Fibroblast of skin of back (primary cell): ENCODE measurements around the gene SLC37A3.
A peak's percentile ranks its signal among the peaks of the same experiment; 100 is the strongest.

Experiments
- DNase-seq: peaks from one replicate; pipeline ENCODE4 v3.0.0-alpha.2; 2013

Gene SLC37A3

DNA sequence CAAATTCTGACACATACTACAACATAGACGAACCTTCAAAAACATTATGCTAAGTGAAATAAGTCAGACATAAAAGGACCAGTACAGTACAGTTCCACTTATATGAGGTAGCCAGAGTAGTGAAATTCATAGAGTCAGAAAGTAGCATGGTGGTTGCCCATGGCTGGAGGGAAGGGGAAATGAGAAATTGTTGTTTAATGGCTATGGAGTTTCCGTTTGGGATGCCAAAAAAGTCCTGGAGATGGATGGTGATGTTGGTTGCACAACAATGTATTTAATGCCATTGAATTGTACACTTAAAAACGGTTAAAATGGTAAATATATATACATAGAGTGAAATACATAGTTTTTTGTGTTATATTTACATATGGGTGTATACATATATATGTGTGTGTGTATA is 2.1 kb upstream of the SLC37A3 start:
- no peak for DNase-seq

DNA sequence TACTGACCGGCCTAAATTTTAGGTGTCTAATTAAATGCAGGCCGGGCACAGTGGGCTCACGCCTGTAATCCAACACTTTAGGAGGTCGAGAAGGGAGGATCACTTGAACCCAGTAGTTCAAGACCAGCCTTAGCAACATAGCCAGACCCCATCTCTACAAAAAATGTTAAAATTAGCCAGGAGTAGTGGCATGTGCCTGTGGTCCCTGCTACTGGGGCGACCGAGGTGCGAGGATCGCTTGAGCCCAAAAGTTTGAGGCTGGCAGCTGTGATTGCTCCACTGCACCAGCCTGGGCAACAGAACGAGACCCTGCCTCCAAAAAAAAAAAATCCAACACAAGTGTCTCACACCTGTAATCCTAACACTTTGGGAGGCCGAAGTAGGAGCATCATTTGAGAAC is 491 bp upstream of the SLC37A3 start:
- no peak for DNase-seq

DNA sequence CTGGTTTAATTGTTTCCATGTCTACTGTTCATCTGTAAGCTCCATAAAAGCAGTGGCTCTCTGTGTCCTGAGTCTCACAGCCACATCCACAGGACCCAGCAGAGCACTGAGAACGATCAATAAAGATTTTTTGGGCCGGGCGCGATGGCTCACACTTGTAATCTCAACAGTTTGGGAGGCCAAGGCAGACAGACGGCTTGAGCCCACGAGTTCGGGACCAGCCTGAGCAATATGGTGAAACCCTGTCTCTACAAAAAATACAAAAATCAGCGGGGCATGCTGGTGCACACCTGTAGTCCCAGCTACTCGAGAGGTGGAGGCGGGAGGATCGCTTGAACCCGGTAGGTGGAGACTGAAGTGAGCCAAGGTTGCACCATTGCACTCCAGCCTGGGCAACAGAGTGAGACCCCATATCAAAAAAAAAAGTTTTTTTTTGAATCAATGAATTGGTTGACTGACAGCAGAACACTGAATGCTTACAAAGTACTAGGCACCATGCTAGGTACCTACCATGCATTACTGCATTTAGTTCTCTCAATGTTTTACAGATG is 4.5 kb downstream of the SLC37A3 start:
- DNase-seq = no peak

DNA sequence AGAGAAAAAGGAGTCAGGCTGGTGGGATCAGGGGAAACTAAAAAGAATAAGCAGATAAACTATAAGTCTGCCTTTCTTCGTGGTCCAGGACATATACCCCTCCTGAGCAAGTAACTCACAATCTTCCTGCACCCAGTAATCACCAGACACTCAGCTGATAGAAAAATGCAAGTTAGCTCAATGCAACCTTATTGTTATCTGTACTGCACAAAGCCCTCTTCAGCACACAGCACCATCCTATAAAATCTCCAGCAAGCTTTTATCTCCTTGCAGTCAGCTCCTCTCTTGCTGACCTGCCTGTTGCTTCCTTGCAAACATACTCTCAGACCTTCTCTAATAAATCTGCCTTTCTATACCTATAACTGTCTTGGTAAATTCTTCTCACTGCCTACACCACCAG is 6.7 kb downstream of the SLC37A3 start:
- no peak for DNase-seq

DNA sequence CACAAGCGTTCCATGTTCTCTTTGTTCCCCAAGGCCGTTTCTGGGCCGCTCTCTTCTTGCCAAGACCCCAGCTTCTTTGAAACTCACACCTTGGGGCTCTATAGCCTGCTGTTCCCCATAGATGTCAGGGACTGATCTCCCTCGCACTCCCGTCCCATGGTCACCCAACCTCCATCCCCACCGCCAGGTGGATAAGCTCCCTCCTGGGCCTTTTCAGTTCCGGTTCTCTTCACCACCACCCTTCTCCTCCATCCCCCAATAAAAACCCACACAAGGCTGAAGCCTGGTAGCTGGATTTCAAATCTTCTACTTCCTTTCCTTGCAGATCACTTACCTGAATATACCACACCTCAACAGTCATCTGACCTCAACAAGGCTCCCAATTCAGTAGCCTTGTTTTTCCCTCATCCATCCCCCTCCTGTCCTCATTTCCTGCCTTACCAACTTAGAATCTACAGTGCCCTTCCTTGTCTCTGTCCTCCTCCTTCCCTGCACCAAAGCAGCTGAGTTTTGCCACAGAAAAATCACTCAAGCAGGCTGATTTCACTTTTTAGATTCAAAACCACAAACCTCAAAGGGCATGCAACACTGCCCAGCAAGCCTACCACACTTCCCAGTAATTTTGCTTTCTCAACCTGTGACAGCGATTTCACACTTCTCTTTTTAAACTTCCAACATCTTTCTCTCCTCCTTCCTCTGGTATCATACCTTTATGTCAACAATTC is 7.7 kb downstream of the SLC37A3 start:
- DNase-seq = no peak

DNA sequence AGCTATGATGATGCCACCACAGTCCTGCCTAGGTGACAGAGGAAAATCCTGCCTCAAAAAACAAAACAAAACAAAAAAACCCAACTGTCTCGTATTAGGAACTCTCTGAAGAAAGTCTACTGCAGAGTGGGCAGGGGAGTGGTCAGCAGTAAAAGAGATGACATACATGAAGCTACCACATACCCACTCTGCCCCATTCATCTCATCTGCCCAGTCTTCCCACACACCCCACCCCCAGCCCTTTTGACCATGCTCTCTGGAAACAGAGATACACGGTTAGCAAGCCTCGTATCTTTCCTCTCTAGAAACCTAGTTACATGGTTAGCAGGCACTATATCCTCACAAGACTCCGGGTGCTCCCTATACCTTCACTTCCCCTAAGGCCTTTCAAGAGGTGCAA is 8.3 kb downstream of the SLC37A3 start:
- no peak for DNase-seq

- no peak for DNase-seq
These were observed 8.9 kb downstream of the SLC37A3 start for GRCh38 chr7:140389445-140389844.

DNA sequence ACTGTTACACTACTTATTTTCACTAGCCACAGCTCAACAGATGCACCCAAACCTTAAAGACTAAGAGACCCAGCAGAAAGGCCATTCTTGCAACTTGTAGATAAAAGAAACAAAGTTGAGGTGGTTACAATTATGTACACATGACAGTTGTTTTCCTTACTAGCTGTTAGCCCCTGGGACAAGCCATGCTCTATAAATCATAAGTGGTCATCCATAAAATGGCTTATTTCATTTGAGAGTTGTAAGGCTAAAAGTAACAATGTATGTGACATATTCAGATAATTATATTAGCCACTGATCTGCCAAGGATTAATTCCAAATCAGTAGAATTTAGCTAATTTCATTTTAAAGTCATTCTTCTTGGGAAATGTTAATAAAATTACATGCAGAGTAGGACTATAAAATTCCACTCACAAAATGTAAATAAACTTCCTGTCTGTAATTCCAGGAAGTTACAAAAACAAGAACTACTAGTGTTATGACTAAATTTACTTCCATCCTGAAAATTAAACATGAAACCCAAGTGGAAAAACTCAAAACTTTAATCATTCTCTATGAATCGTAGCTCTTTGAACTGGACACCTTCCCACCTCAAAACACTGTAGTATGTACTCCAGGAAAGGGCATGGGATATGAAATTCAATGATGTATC is 13.3 kb downstream of the SLC37A3 start:
- DNase-seq = no peak

GRCh38 chr7:140383954-140384713 is 14.2 kb downstream of the SLC37A3 start:
- DNase-seq = no peak

DNA sequence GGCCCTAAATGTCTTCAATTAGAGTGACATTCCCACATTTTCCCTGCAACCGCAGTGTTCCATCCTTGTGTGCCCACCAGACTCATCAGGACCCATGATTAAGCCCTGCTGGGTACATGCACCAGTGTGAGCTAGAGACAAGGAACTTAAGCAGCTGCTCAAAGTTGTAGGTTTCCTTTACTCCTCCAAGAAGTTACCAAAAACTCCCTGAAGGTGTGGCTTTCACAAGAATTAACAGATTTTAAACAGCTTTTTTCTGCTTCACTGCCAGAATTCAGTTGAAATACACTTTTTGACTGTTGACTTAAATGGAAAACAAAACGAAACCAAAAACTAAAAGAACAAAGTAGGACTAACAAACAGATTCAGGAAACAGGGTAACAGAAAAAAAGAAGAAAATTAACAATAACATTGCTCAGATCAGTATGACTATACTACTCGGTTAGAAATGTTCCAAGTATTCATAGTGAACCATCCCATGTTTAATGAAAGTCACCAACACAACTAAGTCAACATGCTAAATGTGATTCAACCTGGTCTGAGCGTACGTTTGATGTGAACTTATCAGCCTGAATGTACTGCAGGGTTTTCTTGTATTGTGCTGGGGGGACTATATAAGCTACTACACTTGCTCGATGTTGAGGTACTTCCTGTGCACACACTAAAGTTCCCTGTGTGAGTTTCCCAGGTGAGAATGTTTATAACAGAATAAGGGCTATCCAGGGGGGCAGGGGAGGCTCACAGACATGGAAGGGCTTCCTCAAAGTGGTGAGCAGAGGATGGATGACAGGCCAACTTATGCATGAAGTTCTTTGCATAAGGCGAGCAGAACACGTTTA is 22.2 kb downstream of the SLC37A3 start:
- no peak for DNase-seq

DNA sequence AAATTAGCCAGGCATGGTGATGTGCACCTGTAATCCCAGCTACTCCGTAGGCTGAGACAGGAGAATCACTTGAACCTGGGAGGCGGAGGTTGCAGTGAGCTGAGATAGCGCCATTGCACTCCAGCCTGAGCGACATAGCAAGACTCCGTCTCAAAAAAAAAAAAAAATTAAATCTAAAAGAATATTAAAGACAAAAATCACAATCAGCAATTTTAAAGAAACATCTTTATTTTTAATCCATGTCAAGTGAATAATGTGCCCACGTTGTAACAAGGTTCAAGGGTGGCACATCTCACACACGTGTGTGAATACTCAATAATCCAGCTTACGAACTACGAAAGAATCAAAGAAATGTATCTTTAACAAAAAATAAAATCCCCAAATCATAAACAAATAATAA is 23.0 kb downstream of the SLC37A3 start:
- no peak for DNase-seq

- DNase-seq = no peak
These were observed 29.0 kb downstream of the SLC37A3 start for GRCh38 chr7:140369294-140369693.

- DNase-seq = no peak
These were observed 30.8 kb downstream of the SLC37A3 start for GRCh38 chr7:140367528-140367927.

GRCh38 chr7:140364819-140365218 is 33.5 kb downstream of the SLC37A3 start:
- DNase-seq = no peak

GRCh38 chr7:140360697-140361229 is 37.6 kb downstream of the SLC37A3 start:
- DNase-seq = no peak

DNA sequence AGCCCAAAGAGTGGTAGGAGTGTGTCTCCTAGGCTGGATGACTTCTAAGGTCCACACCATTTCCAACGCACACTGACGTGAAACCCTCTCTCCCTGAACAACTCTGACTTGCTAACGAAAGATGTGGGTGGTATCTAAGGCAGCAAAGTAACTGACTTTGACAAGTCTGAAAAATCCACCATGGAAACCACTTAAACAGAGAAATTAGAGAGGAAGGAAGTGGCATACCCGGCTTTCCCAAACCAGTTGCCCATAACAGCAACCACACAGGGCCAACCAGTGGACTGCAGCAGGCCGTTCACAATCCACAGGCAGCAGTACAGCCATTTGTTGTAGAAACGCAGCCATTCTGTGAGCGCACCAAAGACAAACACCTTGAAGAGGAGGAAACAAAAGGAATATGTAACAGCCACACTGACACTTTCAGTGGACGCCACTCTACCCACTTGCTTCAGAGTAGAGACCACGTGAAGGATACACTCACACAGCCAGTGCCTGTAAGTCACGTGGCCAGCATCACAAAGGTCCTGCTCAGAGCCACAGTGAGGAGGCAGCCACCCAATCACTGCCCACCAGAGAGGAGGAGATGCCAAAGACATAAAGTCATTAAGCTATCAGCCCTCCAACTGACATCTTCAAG is 39.8 kb downstream of the SLC37A3 start:
- DNase-seq = no peak

DNA sequence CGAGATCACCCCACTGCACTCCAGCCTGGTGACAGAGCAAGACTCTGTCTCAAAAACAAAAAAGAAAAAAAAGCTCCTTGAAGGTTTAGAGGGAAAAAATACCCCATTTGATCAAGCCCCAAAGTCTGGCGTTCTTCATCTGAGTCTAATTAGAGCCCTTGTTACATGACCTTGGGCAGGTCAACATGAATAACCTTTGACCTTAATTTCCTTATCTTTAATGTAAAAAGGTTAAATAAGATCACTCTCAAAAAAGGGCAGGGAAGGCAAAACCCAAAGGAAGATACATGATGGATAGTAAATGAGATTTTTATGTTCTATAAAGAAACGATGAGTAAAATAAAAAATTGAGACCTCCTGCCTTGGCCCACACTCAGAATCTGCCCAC is 40.3 kb downstream of the SLC37A3 start:
- DNase-seq = no peak

- DNase-seq = no peak
These were observed 48.3 kb downstream of the SLC37A3 start for GRCh38 chr7:140350056-140350455.

- peak; percentile 68 for DNase-seq
These were observed 49.1 kb downstream of the SLC37A3 start for GRCh38 chr7:140349144-140349771.

GRCh38 chr7:140348161-140348849 is 50.0 kb downstream of the SLC37A3 start:
- DNase-seq = peak; percentile 22

DNA sequence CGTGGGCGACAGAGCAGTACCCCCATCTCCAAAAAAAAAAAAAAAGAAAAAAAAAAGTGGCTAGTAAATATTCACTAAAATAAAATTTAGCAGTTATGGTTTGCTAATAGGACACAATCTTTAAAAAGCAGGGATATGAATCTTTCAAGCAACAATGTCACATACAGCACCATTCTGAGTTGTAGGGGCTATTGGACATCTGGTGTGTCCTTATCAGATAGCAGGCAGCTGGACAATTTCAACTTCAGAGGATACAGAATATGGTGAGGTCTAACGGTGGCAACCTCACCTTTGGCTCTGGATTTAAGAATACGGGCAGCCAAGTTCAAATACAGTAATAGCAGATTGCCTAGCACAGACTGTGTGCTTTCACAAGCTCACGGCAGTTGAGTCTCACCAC is 51.1 kb downstream of the SLC37A3 start:
- DNase-seq = no peak
